CD14-positive monocyte (primary cell): Measurements from ENCODE around the gene ME1. TPM values are rescaled to one million over a fixed set of nuclear protein-coding genes. Genes with fewer than 3 reads are reported as not detected.

Experiments used
- DNase-seq, 3 donors: peaks; one replicate each; pipeline ENCODE4 v3.0.0-alpha.2; 2011 to 2022
- H2AFZ ChIP-seq: 2 replicates; pipeline ENCODE4 v1.6.0; 2012; ENCODE audit warnings: mild to moderate bottlenecking, low read depth, low read length, inconsistent platforms; ENCODE audit not compliant: insufficient read depth, poor library complexity, severe bottlenecking
- H3K27ac ChIP-seq, 2 donors: 1 replicate in 1 of 2; 2 replicates in 1 of 2; pipeline ENCODE4 v1.5.1; 2012 to 2013; ENCODE audit warnings: low read length in 2 of 2, control low read depth in 1 of 2, inconsistent platforms in 1 of 2, low read depth in 1 of 2, mild to moderate bottlenecking in 1 of 2
- H3K27me3 ChIP-seq, 2 donors: one replicate each; pipeline versions ENCODE4 v1.6.0 to v1.6.1; 2011 to 2013; ENCODE audit warnings: low read length in 2 of 2; ENCODE audit not compliant: control insufficient read depth in 2 of 2, insufficient read depth in 2 of 2
- H3K36me3 ChIP-seq, 2 donors: replicated peaks in 1 of 2; 1 replicate in 1 of 2; 2 replicates in 1 of 2; pipeline versions ENCODE4 v1.5.1 to v1.6.1; 2012 to 2013; ENCODE audit warnings: low read length in 2 of 2, control low read depth in 1 of 2, inconsistent platforms in 1 of 2, mild to moderate bottlenecking in 1 of 2; ENCODE audit not compliant: insufficient read depth in 2 of 2, control insufficient read depth in 1 of 2
- H3K4me1 ChIP-seq, 2 donors: 1 replicate in 1 of 2; 2 replicates in 1 of 2; pipeline versions ENCODE4 v1.5.1 to v1.6.1; 2012 to 2013; ENCODE audit warnings: low read length in 2 of 2, control low read depth in 1 of 2, inconsistent platforms in 1 of 2, mild to moderate bottlenecking in 1 of 2, moderate library complexity in 1 of 2; ENCODE audit not compliant: insufficient read depth in 2 of 2, control insufficient read depth in 1 of 2
- H3K4me2 ChIP-seq: replicated peaks from 2 replicates; pipeline ENCODE3; 2012; ENCODE audit warnings: low read length, moderate library complexity, mild to moderate bottlenecking; ENCODE audit not compliant: poor library complexity, severe bottlenecking; ENCODE audit errors: extremely low read depth
- H3K4me3 ChIP-seq, 3 experiments: fragments of 200-600 bp in 1 of 3; sonication (generic) in 1 of 3; replicated peaks in 1 of 3; 1 replicate in 2 of 3; 2 replicates in 1 of 3; pipeline ENCODE4 v1.5.1; 2011 to 2013; ENCODE audit warnings: low read length in 3 of 3, mild to moderate bottlenecking in 3 of 3, control low read depth in 2 of 3, low read depth in 2 of 3, inconsistent platforms in 1 of 3, moderate library complexity in 1 of 3
- H3K79me2 ChIP-seq: 2 replicates; pipeline ENCODE4 v1.6.0; 2012; ENCODE audit warnings: mild to moderate bottlenecking, control low read depth, inconsistent platforms, low read length, moderate library complexity; ENCODE audit not compliant: insufficient read depth
- H3K9ac ChIP-seq: 2 replicates; pipeline ENCODE4 v1.6.0; 2017; ENCODE audit warnings: low read length, mild to moderate bottlenecking; ENCODE audit not compliant: insufficient read depth, poor library complexity, severe bottlenecking
- H3K9me3 ChIP-seq, 2 donors: replicated peaks in 1 of 2; 1 replicate in 1 of 2; 2 replicates in 1 of 2; pipeline versions ENCODE4 v1.5.1 to v1.6.1; 2012 to 2013; ENCODE audit warnings: low read length in 2 of 2, control low read depth in 1 of 2; ENCODE audit not compliant: control insufficient read depth in 1 of 2, insufficient read depth in 1 of 2
- H4K20me1 ChIP-seq: 2 replicates; pipeline ENCODE4 v1.6.0; 2012; ENCODE audit warnings: mild to moderate bottlenecking, low read length, control low read depth, moderate library complexity; ENCODE audit not compliant: insufficient read depth
- H3K27ac Mint-ChIP-seq, 7 donors: one replicate each; pipeline ENCODE4 v1.8.0; 2020; ENCODE audit warnings: mild to moderate bottlenecking in 7 of 7, mixed read lengths in 7 of 7, moderate library complexity in 6 of 7, inconsistent platforms in 2 of 7
- H3K27me3 Mint-ChIP-seq, 3 donors: one replicate each; pipeline ENCODE4 v1.8.0; 2021 to 2022; ENCODE audit warnings: low read depth in 3 of 3, mild to moderate bottlenecking in 3 of 3, mixed read lengths in 3 of 3, moderate library complexity in 3 of 3, inconsistent platforms in 1 of 3
- H3K36me3 Mint-ChIP-seq, 2 donors: one replicate each; pipeline ENCODE4 v1.8.0; 2020; ENCODE audit warnings: mixed read lengths in 2 of 2, inconsistent platforms in 1 of 2, mild to moderate bottlenecking in 1 of 2
- H3K4me1 Mint-ChIP-seq: one replicate; pipeline ENCODE4 v1.8.0; 2020; ENCODE audit warnings: mild to moderate bottlenecking, mixed read lengths
- H3K4me3 Mint-ChIP-seq, 2 donors: one replicate each; pipeline ENCODE4 v1.8.0; 2020; ENCODE audit warnings: mild to moderate bottlenecking in 2 of 2, mixed read lengths in 2 of 2, moderate library complexity in 1 of 2
- H3K9me3 Mint-ChIP-seq, 7 donors: one replicate each; pipeline ENCODE4 v1.8.0; 2020 to 2022; ENCODE audit warnings: mixed read lengths in 7 of 7, mild to moderate bottlenecking in 6 of 7, moderate library complexity in 6 of 7, inconsistent platforms in 2 of 7
- CTCF ChIP-seq: fragments of 200-600 bp; IDR thresholded peaks from one replicate; pipeline ENCODE4 v1.8.0; 2022; ENCODE audit warnings: antibody characterized with exemption, mild to moderate bottlenecking
- WGBS: methylation state at CpG from one replicate; pipeline ENCODE4 v1.1.5; 2013; ENCODE audit warnings: missing lambda C conversion rate; ENCODE audit not compliant: insufficient coverage; 5-methylcytosine and 5-hydroxymethylcytosine counted together
- intact Hi-C, 2 donors: fragments of 100-400 bp; cut with micrococcal nuclease; formaldehyde crosslinking; loops; one replicate each; pipeline versions ENCODE4 v1.15.0 to v1.15.1; 2023
- polyA plus RNA-seq, 3 donors: library from polyadenylated mRNA; depleted of rRNA in 1 of 3; unstranded in 2 of 3; stranded (reverse) in 1 of 3; fragments of 300-500 nt in 2 of 3; fragments of >200 nt in 1 of 3; fragmentation: Illumina TruSeq in 2 of 3; gene quantifications; 1 replicate in 2 of 3; 2 replicates in 1 of 3; pipeline ENCODE4 v1.2.3, GENCODE V29; 2012 to 2021

The ME1 gene
- polyA plus RNA-seq, 3 donors: 1.3 to 4.0 (median 2.1) TPM

- whole genome bisulfite sequencing: 90% methylated on average over 1 of the region's 1 CpG
- Histone ChIP-seq H3K9ac (no peak overlapping the region), H3K4me2 (no peak overlapping the region), H3K9me3 (no peaks in the 10 kb centered on the region), H3K36me3 (no peaks in the 10 kb centered on the region), H3K79me2 (no peaks in the 10 kb centered on the region), H3K27ac (no peak overlapping the region), H2AFZ (no peak overlapping the region), H4K20me1 (no peaks in the 10 kb centered on the region), H3K4me1 (no peaks in the 10 kb centered on the region), H3K27me3 (peaks cover 0 to 5% of the 10 kb centered on the region in 2 donors), H3K4me3 (no peak overlapping the region)
- H3K9me3 Mint-ChIP-seq: peaks cover 0 to 12% (median 5%) of the 10 kb centered on the region in 7 donors
- no peaks in the 10 kb centered on the region for H3K4me1 Mint-ChIP-seq
- H3K36me3 Mint-ChIP-seq: no peaks in the 10 kb centered on the region
- intact Hi-C loops: no loop called here
- no peak overlapping the region for H3K27ac Mint-ChIP-seq
- TF ChIP-seq CTCF: no peak
- H3K4me3 Mint-ChIP-seq: no peak overlapping the region
- DNase-seq: no peak
- H3K27me3 Mint-ChIP-seq: peaks cover 5 to 17% (median 14%) of the 10 kb centered on the region in 3 donors
Measured at GRCh38 chr6:83479389-83479788, 48.5 kb upstream of the ME1 start.

GRCh38 chr6:83476971-83477370, 46.1 kb upstream of the ME1 start:
- Histone ChIP-seq H3K9me3 (no peaks in the 10 kb centered on the region), H4K20me1 (no peaks in the 10 kb centered on the region), H3K79me2 (no peaks in the 10 kb centered on the region), H3K4me3 (no peak overlapping the region), H3K27me3 (peaks cover 0 to 6% of the 10 kb centered on the region in 2 donors), H3K9ac (no peak overlapping the region), H3K4me2 (no peak overlapping the region), H3K36me3 (no peaks in the 10 kb centered on the region), H3K4me1 (no peaks in the 10 kb centered on the region), H3K27ac (no peak overlapping the region), H2AFZ (no peak overlapping the region)
- intact Hi-C loops: no loop called here
- peaks cover 4% of the 10 kb centered on the region for H3K4me1 Mint-ChIP-seq
- no peak for TF ChIP-seq CTCF
- peaks cover 10 to 18% (median 14%) of the 10 kb centered on the region in 3 donors for H3K27me3 Mint-ChIP-seq
- no peak overlapping the region for H3K4me3 Mint-ChIP-seq
- peaks cover 0 to 12% (median 5%) of the 10 kb centered on the region in 7 donors for H3K9me3 Mint-ChIP-seq
- H3K36me3 Mint-ChIP-seq: no peaks in the 10 kb centered on the region
- no peak for DNase-seq
- no CpG with 5 or more reads among the region's 1 CpG for WGBS
- H3K27ac Mint-ChIP-seq: no peak overlapping the region
